ENCODE measurements around the gene ILK. TPM values are rescaled to one million over a fixed set of nuclear protein-coding genes. Genes with fewer than 3 reads are reported as not detected.

Gene ILK
- total RNA-seq, 1 donor from 2014 or later = 133 TPM

DNA sequence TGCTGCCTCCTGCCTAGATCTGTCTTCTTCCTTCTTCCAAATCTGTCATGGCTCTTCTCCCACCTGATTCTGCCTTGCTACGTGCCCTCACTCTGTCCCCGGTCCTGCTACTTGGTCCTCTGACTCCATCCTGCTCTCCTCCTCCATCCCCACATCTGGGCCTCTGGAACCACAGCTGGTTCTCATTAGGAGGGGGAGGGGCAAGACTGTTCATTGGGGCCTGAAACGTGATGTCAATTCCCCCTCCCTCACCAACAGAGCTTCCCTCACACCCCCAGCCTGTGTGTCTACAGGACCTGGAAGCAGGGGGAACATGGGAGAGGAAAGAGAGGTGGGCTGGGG is 43.0 kb downstream of the ILK start:
- TF ChIP-seq CTCF (IDR thresholded peaks at IDR 0.05; ENCODE audit: unreplicated experiment) = no peak
- no peak overlapping the region for H3K4me3 Mint-ChIP-seq (ENCODE audit: low read depth)
- no peak overlapping the region for H3K27ac Mint-ChIP-seq
- H3K36me3 Mint-ChIP-seq (ENCODE audit: insufficient read depth) = no peaks in the 10 kb centered on the region
- no peaks in the 10 kb centered on the region for H3K27me3 Mint-ChIP-seq
- peaks cover 9% of the 10 kb centered on the region for H3K4me1 Mint-ChIP-seq (ENCODE audit: low read depth)
- no peaks in the 10 kb centered on the region for H3K9me3 Mint-ChIP-seq (ENCODE audit: low read depth)
- no peak for DNase-seq (ENCODE audit: low spot score, unreplicated experiment)

DNA sequence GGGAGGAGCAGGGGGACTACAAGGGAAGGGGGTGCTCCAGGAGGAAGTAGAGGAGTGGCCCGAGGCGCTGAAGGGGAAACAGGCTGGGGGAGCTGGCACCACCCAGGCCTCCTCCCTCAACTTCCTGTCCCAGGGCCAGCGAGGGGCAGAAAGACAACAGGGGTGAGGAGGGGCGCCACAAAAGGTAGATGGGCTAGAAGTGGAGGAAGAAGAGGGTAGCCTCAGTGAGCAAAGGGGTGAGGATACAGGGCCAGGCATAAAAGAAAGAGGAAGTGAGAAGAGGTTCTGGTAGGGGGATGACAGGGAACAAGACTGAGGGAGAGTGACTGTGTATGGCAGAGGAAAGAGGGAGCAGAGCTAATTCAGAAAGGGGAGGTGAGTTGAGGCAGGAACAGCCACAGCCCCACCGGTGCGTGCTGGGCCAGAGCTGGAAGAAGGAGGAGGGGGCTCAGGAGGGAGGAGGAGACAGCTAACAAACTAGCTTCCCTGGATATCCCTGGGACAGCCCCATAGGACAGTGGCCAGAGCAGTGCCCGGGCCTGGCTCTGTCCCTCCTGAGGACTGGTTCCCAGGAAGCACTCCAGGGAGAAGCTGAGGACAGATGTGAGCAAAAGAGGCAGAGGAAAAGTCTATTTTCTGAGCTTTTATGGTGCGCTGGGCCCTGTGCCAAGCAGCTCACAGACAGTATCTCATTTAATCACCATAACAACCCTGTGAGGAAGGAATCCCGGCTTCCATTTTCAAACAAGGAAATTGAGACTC is 43.5 kb downstream of the ILK start:
- no peak overlapping the region for H3K27ac Mint-ChIP-seq
- no peaks in the 10 kb centered on the region for H3K36me3 Mint-ChIP-seq (ENCODE audit: insufficient read depth)
- H3K4me3 Mint-ChIP-seq (ENCODE audit: low read depth) = no peak overlapping the region
- H3K4me1 Mint-ChIP-seq (ENCODE audit: low read depth) = peaks cover 9% of the 10 kb centered on the region
- no peaks in the 10 kb centered on the region for H3K9me3 Mint-ChIP-seq (ENCODE audit: low read depth)
- DNase-seq (ENCODE audit: low spot score, unreplicated experiment) = no peak
- H3K27me3 Mint-ChIP-seq = no peaks in the 10 kb centered on the region
- TF ChIP-seq CTCF (IDR thresholded peaks at IDR 0.05; ENCODE audit: unreplicated experiment) = no peak

DNA sequence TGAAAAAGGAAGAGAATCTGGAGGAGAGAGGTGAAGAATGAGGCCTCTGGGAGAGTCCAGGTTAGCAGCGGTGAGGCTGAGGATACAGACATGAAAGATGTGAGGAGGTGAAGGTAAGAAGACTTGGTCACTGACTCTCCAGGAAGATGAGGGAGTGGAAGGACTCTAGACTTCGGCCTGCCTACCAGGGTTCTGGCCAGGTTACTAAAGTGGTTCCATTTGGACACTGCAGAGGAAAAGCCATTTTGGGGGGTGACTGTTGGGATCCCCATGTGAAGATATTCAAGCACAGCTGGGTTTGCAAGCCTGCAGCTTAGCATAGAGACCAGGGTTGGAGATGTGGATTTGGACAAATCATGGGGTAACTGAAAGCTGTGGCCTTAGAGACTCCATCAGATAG is 44.3 kb downstream of the ILK start:
- H3K4me1 Mint-ChIP-seq (ENCODE audit: low read depth) = peaks cover 9% of the 10 kb centered on the region

GRCh38 chr11:6648501-6648900 is 44.9 kb downstream of the ILK start:
- Mint-ChIP-seq H3K4me3 (ENCODE audit: low read depth) (no peak overlapping the region), H3K27me3 (no peaks in the 10 kb centered on the region), H3K4me1 (ENCODE audit: low read depth) (peaks cover 9% of the 10 kb centered on the region), H3K36me3 (ENCODE audit: insufficient read depth) (no peaks in the 10 kb centered on the region), H3K27ac (no peak overlapping the region), H3K9me3 (ENCODE audit: low read depth) (no peaks in the 10 kb centered on the region)
- DNase-seq (ENCODE audit: low spot score, unreplicated experiment) = no peak
- TF ChIP-seq CTCF (IDR thresholded peaks at IDR 0.05; ENCODE audit: unreplicated experiment) = no peak

More for the DNA sequence above, 44.3 kb downstream of the ILK start:
- no peak overlapping the region for H3K27ac Mint-ChIP-seq
- no peak overlapping the region for H3K4me3 Mint-ChIP-seq (ENCODE audit: low read depth)
- DNase-seq (ENCODE audit: low spot score, unreplicated experiment) = no peak
- H3K36me3 Mint-ChIP-seq (ENCODE audit: insufficient read depth) = no peaks in the 10 kb centered on the region
- TF ChIP-seq CTCF (IDR thresholded peaks at IDR 0.05; ENCODE audit: unreplicated experiment) = no peak
- no peaks in the 10 kb centered on the region for H3K9me3 Mint-ChIP-seq (ENCODE audit: low read depth)
- H3K27me3 Mint-ChIP-seq = no peaks in the 10 kb centered on the region

DNA sequence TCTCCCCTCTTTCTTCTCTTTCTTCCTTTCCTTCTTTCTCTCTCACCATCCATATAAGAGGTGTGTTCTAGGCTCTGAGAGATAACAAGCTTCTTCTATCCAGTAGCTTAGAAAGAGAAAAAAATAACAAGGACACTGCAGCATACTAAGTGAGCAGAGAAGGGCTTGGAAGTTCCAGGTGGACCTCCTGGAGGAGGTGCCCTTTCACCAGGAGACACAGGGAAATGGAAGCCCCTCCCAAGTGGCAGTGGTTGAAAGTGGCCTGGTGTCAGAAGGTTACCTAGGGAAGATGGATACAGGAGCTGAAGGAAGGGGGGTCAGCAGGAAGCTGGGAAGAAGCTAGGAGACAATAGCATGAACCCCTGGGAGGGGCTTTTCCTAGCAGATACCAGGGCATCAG is 46.5 kb downstream of the ILK start:
- Mint-ChIP-seq H3K4me3 (ENCODE audit: low read depth) (no peak overlapping the region), H3K27ac (no peak overlapping the region), H3K4me1 (ENCODE audit: low read depth) (peaks cover 8% of the 10 kb centered on the region), H3K36me3 (ENCODE audit: insufficient read depth) (no peaks in the 10 kb centered on the region), H3K27me3 (no peaks in the 10 kb centered on the region), H3K9me3 (ENCODE audit: low read depth) (no peaks in the 10 kb centered on the region)
- DNase-seq (ENCODE audit: low spot score, unreplicated experiment) = no peak
- TF ChIP-seq CTCF (IDR thresholded peaks at IDR 0.05; ENCODE audit: unreplicated experiment) = no peak
